Measurements from ENCODE around the gene R3HDM1.
A peak's percentile ranks its signal among the peaks of the same experiment; 100 is the strongest.
"Not testable (repeated sequence)": the region's sequence is repeated elsewhere in the genome, so short reads cannot be mapped to it uniquely, and the experiment has no call there.

The R3HDM1 gene

DNA sequence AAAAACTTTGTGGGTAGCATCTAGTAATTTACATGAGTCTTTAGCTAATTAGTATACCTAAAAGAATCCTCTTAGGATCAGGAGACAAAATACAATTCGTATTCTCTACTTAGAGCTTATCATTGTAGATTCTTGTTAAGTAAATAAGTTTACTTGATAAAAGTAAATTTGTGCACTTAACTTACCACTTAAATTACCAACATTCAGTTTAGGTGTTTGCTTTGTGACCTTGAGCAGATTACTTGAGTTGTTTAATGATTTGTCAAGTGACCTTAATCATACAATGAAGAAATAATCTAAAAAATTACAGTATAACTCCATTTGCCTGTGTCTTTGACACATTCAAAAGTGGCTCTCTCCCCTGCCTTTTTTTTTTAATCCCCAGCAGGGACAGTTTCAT is 143.2 kb downstream of the R3HDM1 start:
- no peak for TF ChIP-seq JUND (IDR thresholded peaks at IDR 0.05; ENCODE audit: low read depth)
- DNase-seq (ENCODE audit: low read depth in 1 of 2, low spot score in 1 of 2): no peak
- in situ Hi-C loops (cut with HindIII; ENCODE audit: low pct_unique_long_range_greater_than_20kb, low sequenced_read_pairs): no loop called here

DNA sequence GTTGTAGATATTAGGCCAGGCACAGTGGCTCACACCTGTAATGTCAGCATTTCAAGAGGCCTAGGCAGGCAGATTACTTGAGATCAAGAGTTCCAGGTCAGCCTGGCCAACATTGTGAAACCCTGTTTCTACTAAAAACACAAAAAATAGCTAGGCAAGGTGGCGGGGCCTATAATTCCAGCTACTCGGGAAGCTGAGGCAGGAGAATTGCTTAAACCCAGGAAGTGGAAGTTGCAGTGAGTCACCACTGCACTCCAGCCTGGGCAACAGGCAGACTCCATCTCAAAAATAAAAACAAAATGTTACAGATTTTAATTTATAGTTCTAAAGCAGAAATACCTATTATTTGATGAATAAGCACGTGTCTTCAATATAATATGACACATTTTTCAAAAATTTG is 144.7 kb downstream of the R3HDM1 start:
- in situ Hi-C loops (cut with HindIII; ENCODE audit: low pct_unique_long_range_greater_than_20kb, low sequenced_read_pairs): no loop called here
- no peak for DNase-seq (ENCODE audit: low read depth in 1 of 2, low spot score in 1 of 2)
- TF ChIP-seq JUND (IDR thresholded peaks at IDR 0.05; ENCODE audit: low read depth): no peak

GRCh38 chr2:135679125-135679524 is 147.8 kb downstream of the R3HDM1 start:
- no peak for TF ChIP-seq JUND (IDR thresholded peaks at IDR 0.05; ENCODE audit: low read depth)
- in situ Hi-C loops (cut with HindIII; ENCODE audit: low pct_unique_long_range_greater_than_20kb, low sequenced_read_pairs): no loop called here

DNA sequence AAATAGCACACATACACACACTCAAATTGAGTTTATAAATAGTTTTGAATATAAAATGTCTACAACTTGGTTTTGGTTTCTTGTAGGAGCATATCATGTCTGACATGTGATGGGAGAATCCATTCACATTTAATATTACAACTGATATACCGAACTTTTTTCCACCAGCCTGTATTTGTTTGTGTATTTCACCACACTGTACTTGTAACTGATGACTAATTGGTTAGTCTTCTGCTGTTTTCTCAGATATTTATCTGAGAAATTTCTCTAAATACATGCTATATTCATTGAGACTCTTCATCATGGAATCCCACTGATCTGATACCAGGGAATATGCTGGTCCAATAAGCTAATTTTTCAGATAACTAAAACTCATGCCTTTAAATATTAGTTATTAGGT is 154.1 kb downstream of the R3HDM1 start:
- in situ Hi-C loops (cut with HindIII; ENCODE audit: low pct_unique_long_range_greater_than_20kb, low sequenced_read_pairs): no loop called here
- no peak for TF ChIP-seq JUND (IDR thresholded peaks at IDR 0.05; ENCODE audit: low read depth)
- no peak for DNase-seq (ENCODE audit: low read depth in 1 of 2, low spot score in 1 of 2)

More at GRCh38 chr2:135679125-135679524, 147.8 kb downstream of the R3HDM1 start:
- DNase-seq (ENCODE audit: low read depth in 1 of 2, low spot score in 1 of 2): no peak

DNA sequence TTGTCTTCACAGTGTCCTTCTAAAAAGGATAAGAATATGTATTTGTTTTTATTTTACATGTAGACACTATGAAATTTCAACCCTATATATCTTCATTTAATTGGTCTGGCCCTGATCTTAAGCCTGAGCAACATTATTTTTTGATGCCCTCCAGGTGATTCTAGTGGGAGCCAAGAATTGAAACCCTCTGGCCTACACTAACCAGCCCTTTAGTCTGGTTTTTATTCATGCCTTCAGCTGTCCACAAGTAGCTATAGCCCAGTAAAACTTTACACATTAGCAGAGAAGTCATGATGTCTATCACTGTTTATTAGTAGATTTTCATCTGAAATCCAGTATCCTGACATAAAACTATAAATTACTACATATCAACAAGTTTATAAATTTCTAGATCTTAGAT is 157.7 kb downstream of the R3HDM1 start:
- in situ Hi-C loops (cut with HindIII; ENCODE audit: low pct_unique_long_range_greater_than_20kb, low sequenced_read_pairs): no loop called here
- DNase-seq (ENCODE audit: low read depth in 1 of 2, low spot score in 1 of 2): no peak
- TF ChIP-seq JUND (IDR thresholded peaks at IDR 0.05; ENCODE audit: low read depth): no peak

DNA sequence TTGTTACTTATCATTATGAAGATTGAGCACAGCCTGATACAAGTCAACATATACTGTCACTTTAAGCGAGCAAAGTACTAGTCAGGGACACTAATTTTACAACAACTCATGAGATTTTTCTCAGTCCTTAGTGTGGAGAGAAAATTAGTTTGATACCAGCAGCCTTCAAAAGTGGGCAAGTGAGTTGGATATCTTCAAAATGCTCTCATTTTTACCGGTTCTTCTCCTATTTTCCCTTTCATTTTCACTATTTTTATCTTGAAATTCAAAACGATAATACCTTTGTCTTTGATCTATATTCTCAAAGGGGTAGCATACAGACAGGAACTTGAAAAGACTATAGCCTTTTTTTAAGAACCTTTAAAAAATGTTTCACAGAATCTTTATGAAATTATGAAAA is 158.4 kb downstream of the R3HDM1 start:
- in situ Hi-C loops (cut with HindIII; ENCODE audit: low pct_unique_long_range_greater_than_20kb, low sequenced_read_pairs): no loop called here
- TF ChIP-seq JUND (IDR thresholded peaks at IDR 0.05; ENCODE audit: low read depth): no peak
- no peak for DNase-seq (ENCODE audit: low read depth in 1 of 2, low spot score in 1 of 2)

GRCh38 chr2:135694711-135695110 is 163.4 kb downstream of the R3HDM1 start:
- DNase-seq (ENCODE audit: low read depth in 1 of 2, low spot score in 1 of 2): no peak
- in situ Hi-C loops (cut with HindIII; ENCODE audit: low pct_unique_long_range_greater_than_20kb, low sequenced_read_pairs): no loop called here
- no peak for TF ChIP-seq JUND (IDR thresholded peaks at IDR 0.05; ENCODE audit: low read depth)

DNA sequence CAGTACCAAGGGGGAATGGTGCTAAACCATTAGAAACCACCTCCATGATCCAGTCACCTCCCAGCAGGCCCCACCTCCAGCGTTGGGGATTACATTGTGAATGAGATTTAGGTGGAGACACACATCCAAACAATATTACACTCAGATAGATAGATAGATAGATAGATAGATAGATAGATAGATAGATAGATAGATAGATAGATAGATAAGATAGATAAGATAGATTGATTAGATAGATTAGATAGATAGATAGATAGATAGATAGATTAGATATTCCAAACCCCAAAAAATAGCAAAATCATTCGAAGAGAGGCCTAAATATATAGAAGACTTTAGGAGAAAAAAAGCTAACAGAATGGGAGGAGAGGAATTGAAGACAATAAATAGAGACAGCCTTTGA is 167.6 kb downstream of the R3HDM1 start:
- no peak for TF ChIP-seq JUND (IDR thresholded peaks at IDR 0.05; ENCODE audit: low read depth)
- DNase-seq (ENCODE audit: low read depth in 1 of 2, low spot score in 1 of 2): no peak
- in situ Hi-C loops (cut with HindIII; ENCODE audit: low pct_unique_long_range_greater_than_20kb, low sequenced_read_pairs): no loop called here

DNA sequence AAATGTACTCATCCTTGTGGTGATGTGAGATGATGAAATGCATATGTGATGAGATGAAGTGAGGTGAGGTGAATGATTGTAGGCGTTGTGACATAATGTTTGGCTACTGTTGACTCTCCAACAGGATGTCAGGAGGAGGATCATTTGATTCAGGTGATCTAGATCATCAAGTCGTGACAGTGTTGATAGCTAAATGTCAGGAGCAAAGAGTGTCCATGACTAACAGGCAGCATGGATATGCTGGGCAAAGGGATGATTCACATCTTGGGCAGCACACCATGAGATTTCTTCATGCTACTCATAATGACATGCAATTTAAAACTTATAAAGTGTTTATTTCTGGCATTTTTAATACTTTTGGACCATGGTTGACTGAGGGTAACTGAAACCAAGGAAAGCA is 170.2 kb downstream of the R3HDM1 start:
- TF ChIP-seq JUND (IDR thresholded peaks at IDR 0.05; ENCODE audit: low read depth): no peak
- DNase-seq (ENCODE audit: low read depth in 1 of 2, low spot score in 1 of 2): no peak
- in situ Hi-C loops (cut with HindIII; ENCODE audit: low pct_unique_long_range_greater_than_20kb, low sequenced_read_pairs): no loop called here

GRCh38 chr2:135703300-135703699 is 172.0 kb downstream of the R3HDM1 start:
- DNase-seq (ENCODE audit: low read depth in 1 of 2, low spot score in 1 of 2): no peak
- no peak for TF ChIP-seq JUND (IDR thresholded peaks at IDR 0.05; ENCODE audit: low read depth)
- in situ Hi-C loops (cut with HindIII; ENCODE audit: low pct_unique_long_range_greater_than_20kb, low sequenced_read_pairs): no loop called here

- in situ Hi-C loops (cut with HindIII; ENCODE audit: low pct_unique_long_range_greater_than_20kb, low sequenced_read_pairs); DNase-seq (ENCODE audit: low read depth in 1 of 2, low spot score in 1 of 2): not testable (repeated sequence)
Measured at GRCh38 chr2:135704075-135704474, 172.8 kb downstream of the R3HDM1 start.

DNA sequence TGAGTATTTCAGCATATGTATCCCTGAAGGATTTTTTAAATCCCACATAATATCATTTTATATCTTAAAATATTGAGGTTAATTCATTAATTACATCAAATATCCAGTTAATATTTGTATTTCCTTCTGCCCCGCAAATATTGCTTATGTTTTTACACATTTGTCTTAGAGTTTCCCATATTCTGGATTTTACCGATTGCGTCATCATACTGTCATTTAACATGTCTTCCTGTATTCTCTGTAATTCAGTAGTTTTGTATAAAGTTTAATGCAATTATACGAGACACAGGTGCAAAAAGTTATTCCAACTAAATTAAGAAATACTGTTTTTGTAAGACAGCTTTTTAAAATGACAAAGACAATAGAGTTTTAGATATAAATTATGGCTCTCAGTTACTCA is 176.9 kb downstream of the R3HDM1 start:
- no peak for TF ChIP-seq JUND (IDR thresholded peaks at IDR 0.05; ENCODE audit: low read depth)
- DNase-seq (ENCODE audit: low read depth in 1 of 2, low spot score in 1 of 2): no peak
- in situ Hi-C loops (cut with HindIII; ENCODE audit: low pct_unique_long_range_greater_than_20kb, low sequenced_read_pairs): no loop called here

DNA sequence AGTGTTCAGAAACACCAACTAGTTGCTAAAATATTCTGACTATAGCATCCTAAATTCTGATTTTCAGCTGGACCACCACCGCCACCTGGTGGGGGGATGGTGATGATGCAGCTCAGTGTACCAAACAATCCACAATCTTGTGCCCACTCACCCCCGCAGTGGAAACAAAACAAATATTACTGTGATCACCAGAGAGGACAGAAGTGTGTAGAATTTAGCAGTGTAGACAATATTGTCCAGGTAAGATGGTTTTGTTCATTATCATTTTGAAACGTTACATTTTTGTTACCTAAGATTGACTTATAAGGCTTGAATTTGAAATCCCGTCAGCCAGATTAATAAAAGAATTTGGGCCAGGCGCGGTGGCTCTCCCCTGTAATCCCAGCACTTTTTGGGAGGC is 178.7 kb downstream of the R3HDM1 start:
- DNase-seq (ENCODE audit: low read depth in 1 of 2, low spot score in 1 of 2): peak; percentile 18 to 39

DNA sequence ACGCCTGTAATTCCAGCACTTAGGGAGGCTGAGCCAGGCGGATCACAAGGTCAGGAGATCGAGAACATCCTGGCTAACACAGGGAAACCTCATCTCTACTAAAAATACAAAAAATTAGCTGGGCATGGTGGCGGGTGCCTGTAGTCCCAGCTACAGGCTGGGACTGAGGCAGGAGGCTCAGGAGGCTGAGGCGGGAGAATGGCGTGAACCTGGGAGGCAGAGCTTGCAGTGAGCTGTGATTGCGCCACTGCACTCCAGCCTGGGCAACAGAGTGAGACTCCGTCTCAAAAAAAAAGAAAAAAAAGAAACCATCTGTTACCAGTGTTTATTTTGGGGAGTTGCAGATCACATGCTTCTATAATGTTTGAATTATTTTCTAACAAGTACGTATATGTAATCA is 183.8 kb downstream of the R3HDM1 start:
- in situ Hi-C loops (cut with HindIII; ENCODE audit: low pct_unique_long_range_greater_than_20kb, low sequenced_read_pairs); DNase-seq (ENCODE audit: low read depth in 1 of 2, low spot score in 1 of 2): not testable (repeated sequence)

More for the DNA sequence above, 178.7 kb downstream of the R3HDM1 start:
- in situ Hi-C loops (cut with HindIII; ENCODE audit: low pct_unique_long_range_greater_than_20kb, low sequenced_read_pairs): no loop called here
- TF ChIP-seq JUND (IDR thresholded peaks at IDR 0.05; ENCODE audit: low read depth): no peak
